Embryonic facial prominence (tissue), 1 donor: ENCODE data around the gene ZNF385D.

Experiments
- DNase-seq: peaks from one replicate; pipeline ENCODE4 v3.0.0-alpha.2; 2016; ENCODE audit errors: extremely low spot score

The ZNF385D gene

DNA sequence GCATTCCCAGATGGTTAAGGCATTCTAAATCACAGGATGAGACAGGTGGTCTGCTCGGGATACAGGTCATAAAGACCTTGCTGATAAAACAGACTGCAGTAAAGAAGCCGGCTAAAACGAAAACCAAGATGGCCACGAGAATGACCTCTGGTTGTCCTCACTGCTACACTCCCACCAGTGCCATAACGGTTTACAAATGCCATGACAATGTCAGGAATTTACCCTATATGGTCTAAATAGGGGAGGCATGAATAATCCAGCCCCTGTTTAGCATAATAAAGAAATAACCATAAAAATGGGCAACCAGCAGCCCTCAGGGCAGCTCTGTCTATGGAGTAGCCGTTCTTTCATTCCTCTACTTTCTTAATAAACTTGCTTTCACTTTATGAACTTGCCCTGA is 151.1 kb downstream of the ZNF385D start:
- no peak for DNase-seq

GRCh38 chr3:21592828-21593227 is 158.2 kb downstream of the ZNF385D start:
- no peak for DNase-seq

DNA sequence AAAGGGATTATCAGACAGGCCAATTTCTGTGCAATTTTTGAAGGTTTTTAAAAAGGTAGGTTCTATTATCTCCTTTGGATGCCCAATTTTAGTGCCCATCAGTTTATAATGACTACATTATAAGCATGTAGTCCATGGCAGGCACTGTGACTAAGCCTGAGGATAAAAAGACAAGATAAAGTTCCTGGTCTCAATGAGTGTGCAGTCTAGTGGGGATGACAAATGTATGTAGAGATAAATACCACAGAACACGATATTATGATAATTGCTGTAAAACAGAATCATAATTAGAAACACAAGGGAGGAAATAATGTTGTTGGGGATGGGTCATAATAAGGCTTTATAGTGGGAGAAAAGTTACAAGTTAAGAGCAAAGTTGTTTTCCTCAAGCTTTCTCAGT is 163.1 kb downstream of the ZNF385D start:
- no peak for DNase-seq

DNA sequence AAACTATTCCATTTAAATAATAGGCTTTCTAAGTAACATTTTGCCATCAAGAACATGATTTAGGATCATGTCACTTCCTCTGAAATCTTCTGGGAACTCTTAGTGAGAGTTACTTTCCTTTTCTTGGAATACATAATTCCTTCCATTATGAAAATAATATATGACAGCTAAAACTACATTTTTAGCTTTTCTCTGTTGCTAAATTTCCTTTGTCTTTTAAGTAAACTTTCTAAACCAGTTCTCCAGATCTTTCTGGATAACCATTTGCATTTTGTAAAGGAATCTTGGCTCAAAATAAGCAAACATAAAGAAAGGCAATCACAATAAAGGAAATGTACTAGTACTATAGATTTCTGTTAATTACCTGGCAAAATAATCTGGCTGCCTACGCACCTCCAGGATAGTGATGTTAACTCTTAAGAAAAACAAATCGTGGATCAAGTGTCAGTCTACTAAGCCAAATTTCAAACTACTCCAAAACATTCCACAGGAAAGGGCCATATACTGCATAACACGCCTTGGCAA is 165.7 kb downstream of the ZNF385D start:
- no peak for DNase-seq

DNA sequence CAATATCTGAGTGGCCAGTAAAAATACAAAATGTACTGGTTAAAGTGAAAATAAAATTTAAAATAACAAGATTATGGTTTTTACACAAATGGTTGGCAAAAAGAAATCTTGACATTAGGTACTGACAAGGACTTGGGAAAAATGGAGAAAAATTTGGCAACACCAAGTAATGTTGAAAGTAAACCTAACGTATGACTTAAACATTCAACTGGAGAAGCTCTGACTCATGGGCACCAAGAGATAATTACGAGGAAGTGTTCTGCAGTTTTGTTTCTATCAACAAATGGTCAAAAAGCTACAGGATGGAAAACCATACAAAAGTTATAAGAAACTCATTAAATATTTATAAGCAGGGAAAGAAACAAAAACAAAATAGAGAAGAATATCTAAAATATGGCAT is 177.7 kb downstream of the ZNF385D start:
- DNase-seq: no peak

DNA sequence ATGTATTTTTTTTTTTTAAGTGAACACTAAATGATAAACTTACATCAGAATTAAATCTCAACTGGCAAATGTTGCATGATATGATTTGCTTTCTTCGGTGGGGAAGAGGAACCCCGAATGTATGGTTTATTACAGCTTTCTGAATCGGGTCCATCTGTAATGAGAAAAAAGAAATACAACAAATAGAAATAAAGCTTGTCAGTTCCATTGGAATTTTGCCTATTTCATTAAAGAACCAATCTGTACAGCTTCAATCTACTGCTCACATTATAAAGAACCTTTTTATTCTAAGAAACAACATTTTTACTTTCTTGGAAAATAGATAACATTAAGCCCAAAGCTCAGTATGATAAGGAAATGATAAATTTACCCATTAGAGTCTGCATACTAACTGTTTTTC is 186.5 kb downstream of the ZNF385D start:
- DNase-seq: no peak

DNA sequence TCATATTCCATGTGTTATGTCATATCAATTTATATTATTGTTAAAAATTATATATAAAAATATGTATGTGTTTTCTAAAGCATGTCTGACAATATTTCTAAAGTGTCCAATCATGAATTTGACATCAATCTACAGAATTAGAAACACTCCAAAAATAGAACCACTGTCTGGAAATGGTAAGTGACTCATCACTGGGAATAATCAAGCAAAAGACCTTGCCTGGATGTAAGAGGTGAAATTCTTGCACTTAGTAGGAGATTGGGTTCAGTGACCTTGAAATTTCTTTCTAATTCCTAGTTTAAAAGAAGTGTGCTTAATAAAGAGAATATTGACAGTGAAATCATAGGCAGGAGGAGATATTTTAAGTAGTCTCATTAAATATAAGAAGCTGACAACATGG is 188.8 kb downstream of the ZNF385D start:
- DNase-seq: no peak

- DNase-seq: no peak
Measured at GRCh38 chr3:21561472-21561871, 189.5 kb downstream of the ZNF385D start.

GRCh38 chr3:21551019-21551418 is 200.0 kb downstream of the ZNF385D start:
- no peak for DNase-seq

GRCh38 chr3:21544076-21544462 is 206.9 kb downstream of the ZNF385D start:
- DNase-seq: no peak

DNA sequence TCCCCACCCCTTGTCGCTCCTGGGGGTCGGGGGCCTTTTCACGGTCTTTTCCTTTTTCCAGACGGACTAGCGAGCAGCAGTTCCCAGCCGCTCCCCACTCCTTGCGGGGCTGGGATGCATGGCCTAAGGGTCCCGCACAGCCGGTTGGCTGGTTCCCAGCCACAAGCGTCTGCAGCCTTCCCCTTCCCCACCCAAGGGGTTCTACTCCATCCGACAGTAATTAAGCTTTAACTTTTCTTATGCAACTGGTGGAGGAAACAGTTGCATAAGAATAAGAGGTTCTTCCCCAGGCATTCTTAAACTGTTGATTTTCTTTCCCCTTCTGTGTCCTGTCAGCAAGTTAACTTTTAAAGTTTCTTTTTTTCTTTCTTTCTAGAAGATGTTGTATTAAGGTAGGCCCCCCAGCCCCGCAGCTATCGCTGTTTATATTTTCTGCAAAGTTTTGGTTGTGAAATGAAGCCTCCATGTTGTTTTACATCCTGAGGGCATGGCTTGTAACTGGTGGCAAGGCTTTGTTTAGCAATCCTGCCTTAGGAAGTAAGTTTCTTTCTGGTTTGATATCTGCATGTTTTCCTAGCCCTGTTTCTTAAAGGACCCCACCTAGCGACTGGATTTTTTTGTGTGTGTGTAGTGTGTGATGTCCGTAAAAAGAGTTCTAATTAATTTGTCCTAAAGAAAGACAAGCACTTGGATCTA is 207.5 kb downstream of the ZNF385D start:
- DNase-seq: no peak

DNA sequence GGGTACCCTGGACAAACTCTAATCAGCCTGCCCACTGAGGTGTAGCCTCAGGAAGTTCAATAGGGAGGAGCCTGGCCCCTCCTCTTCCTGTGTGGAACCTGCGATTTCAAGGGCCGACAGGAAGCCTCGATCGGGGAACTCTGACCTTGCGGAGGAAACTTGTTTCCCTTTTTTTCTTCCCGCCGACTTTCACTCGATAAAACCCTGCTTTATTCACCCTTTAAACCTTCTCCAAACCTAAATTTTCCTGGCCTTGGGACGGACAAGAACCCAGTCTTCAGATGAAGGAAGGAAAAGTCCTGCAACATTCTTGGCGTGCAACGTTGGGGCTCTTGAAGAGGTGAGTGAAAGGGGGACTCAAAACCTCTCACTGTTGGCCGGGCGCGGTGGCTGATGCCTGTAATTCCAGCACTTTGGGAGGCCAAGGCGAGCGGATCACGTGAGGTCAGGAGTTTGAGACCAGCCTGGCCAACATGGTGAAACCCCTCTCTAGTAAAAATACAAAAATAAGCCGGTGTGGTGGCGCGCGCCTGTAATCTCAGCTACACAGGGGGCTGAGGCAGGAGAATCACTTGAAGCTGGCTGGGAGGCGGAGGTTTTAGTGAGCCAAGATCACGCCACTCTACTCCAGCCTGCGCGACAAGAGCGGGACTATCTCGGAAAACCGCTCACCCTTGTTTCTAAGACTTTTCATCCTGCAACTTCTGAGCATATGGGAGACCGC is 208.2 kb downstream of the ZNF385D start:
- no peak for DNase-seq

GRCh38 chr3:21540265-21540664 is 210.7 kb downstream of the ZNF385D start:
- DNase-seq: no peak

GRCh38 chr3:21534462-21534861 is 216.5 kb downstream of the ZNF385D start:
- DNase-seq: no peak

- DNase-seq: no peak
Measured at GRCh38 chr3:21533002-21533401, 218.0 kb downstream of the ZNF385D start.

- no peak for DNase-seq
Measured at GRCh38 chr3:21531909-21532308, 219.1 kb downstream of the ZNF385D start.

- no peak for DNase-seq
Measured at GRCh38 chr3:21528291-21528995, 222.6 kb downstream of the ZNF385D start.

GRCh38 chr3:21526461-21526860 is 224.5 kb downstream of the ZNF385D start:
- no peak for DNase-seq

DNA sequence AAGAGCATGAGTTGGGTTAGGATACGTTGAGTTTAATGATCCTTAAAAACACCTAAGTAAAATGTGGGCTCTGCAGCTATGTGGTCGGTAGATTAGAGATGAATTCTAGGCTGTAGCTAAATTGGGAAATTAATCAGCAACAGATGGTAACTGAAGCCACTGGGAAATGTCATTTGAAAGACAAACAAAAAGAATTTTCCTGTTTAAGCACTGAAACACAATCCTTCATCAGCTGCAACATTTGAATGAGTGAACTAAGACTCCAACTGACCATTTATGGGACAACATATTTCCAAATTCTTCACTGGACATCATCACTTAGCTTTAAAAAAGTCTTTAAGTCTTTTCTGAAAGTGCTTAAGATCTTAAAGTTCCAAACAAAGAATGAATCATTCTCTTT is 226.9 kb downstream of the ZNF385D start:
- no peak for DNase-seq

GRCh38 chr3:21520106-21520963 is 230.7 kb downstream of the ZNF385D start:
- DNase-seq: no peak

- DNase-seq: no peak
Measured at GRCh38 chr3:21517184-21517583, 233.8 kb downstream of the ZNF385D start.

GRCh38 chr3:21515417-21515816 is 235.6 kb downstream of the ZNF385D start:
- DNase-seq: no peak
